Left renal pelvis (tissue), 4 donors: Measurements from ENCODE around the gene ZBTB12. TPM values are rescaled to one million over a fixed set of nuclear protein-coding genes. Genes with fewer than 3 reads are reported as not detected.
A peak's percentile ranks its signal among the peaks of the same experiment; 100 is the strongest.
"Not testable (repeated sequence)": the region's sequence is repeated elsewhere in the genome, so short reads cannot be mapped to it uniquely, and the experiment has no call there.

Experiments used
- DNase-seq, 4 donors: peaks; one replicate each; pipeline ENCODE4 v3.0.0-alpha.2; 2013; ENCODE audit warnings: low read depth in 4 of 4, low spot score in 3 of 4
- polyA plus RNA-seq, 4 donors: library from polyadenylated mRNA; unstranded; fragments of 120-200 nt; gene quantifications; one replicate each; pipeline ENCODE4 v1.2.1, GENCODE V29; 2013; ENCODE audit not compliant: insufficient read length in 4 of 4

Gene ZBTB12, protein sequence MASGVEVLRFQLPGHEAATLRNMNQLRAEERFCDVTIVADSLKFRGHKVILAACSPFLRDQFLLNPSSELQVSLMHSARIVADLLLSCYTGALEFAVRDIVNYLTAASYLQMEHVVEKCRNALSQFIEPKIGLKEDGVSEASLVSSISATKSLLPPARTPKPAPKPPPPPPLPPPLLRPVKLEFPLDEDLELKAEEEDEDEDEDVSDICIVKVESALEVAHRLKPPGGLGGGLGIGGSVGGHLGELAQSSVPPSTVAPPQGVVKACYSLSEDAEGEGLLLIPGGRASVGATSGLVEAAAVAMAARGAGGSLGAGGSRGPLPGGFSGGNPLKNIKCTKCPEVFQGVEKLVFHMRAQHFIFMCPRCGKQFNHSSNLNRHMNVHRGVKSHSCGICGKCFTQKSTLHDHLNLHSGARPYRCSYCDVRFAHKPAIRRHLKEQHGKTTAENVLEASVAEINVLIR
- polyA plus RNA-seq, result 10 to 100 TPM; 17.7 to 28.9 (median 22.0) TPM

DNA sequence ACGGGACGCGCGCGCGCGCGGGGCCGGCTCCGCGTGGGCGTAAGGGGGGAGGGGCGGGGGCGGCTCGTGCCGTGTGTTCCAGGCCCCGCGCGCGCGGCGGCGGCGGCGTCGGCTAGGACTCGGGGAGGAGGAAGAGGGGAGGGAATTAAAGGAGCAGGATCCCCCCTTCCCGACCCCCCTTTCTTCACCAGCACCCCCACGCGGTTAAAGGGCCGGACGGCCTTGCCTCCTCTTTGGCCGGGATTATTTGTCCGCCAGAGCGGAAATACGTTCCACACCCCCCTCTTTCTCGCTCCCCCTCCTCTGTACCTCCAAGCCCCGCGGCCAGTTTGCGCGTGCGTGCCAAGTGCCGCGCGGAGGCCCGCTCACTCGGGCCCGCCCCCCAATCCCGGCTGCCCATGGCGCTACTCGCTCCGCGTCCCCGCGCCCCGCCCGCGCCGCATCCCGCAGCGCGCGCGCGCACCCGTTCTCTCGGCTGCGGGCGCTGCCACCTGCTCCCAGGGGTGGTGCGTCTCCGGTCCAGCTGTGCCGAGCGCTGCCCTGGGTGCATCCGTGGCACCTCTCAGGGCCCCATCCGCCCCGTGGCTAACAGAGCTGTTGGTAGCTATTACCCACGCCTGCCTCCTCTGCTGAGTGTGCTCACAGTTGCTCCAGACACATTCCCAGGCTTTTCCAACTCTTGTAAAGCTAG lies at the start of gene ZBTB12:
ZBTB12 (minus strand) TSS at position 134 of the 691 bp plus-strand sequence. CDS start 781 bp downstream, outside the sequence.
- DNase-seq, result peak; percentile 94 to 99 (median 97)

DNA sequence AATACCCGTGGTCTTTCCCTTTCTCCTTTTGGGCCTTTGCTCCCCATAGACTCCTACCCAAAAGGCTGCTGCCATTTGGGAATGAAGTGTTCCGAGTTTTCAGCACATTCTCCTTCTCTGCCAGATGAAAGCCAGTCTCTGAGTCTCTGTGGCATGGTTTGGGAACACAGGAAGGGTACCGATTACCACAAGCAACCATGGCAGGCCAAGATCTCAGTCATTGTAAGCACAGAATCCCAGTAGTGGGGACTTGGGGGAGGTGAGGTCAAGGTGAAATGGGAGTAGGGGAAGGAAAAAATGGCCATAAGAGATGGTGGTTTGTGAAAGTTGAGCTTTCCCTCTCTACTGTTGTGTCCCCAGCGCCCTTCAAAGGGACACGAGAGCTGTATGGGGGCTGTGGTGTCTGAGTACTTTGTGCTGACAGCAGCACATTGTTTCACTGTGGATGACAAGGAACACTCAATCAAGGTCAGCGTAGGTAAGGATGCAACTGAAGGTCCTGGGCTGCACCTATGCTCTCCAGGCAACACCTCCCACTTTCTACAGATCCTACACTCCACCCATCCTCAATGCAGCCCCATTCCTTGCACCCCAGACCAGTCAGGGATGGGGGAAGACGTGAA lies 48.2 kb upstream of the ZBTB12 start:
- DNase-seq, result no peak

GRCh38 chr6:31948753-31949413 lies 47.0 kb upstream of the ZBTB12 start:
- DNase-seq, result no peak

DNA sequence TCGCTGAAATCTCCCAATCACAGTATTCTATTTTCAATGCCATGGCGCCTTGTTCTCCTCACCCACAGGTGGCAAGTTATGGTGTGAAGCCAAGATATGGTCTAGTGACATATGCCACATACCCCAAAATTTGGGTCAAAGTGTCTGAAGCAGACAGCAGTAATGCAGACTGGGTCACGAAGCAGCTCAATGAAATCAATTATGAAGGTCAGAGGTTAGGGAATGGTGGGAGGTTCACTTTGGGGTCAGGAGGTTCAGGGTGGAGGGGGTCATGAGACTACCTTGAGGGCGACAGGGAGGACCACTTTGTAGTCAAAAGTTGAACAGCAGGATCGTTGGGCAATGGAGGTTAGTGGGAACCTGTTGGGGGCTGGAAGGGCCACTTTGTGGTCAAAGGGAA lies 46.4 kb upstream of the ZBTB12 start:
- no peak for DNase-seq

- DNase-seq, result no peak
Measured at GRCh38 chr6:31947864-31948263, 46.0 kb upstream of the ZBTB12 start.

DNA sequence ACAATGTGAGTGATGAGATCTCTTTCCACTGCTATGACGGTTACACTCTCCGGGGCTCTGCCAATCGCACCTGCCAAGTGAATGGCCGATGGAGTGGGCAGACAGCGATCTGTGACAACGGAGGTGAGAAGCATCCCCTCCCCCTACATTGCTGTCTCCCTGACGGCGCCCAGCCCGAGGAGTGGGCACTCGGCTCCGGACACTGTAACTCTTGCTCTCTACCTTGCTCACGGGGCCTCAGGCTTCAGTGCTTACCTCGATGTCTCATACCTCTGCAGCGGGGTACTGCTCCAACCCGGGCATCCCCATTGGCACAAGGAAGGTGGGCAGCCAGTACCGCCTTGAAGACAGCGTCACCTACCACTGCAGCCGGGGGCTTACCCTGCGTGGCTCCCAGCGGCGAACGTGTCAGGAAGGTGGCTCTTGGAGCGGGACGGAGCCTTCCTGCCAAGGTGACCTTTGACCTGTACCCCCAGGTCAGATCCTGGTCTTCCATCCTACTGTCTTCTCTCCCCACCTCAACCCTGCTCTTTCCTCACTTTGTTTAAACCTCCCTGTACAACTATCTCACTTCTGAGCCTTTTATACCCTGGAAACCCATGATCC lies 45.3 kb upstream of the ZBTB12 start:
- DNase-seq, result no peak

DNA sequence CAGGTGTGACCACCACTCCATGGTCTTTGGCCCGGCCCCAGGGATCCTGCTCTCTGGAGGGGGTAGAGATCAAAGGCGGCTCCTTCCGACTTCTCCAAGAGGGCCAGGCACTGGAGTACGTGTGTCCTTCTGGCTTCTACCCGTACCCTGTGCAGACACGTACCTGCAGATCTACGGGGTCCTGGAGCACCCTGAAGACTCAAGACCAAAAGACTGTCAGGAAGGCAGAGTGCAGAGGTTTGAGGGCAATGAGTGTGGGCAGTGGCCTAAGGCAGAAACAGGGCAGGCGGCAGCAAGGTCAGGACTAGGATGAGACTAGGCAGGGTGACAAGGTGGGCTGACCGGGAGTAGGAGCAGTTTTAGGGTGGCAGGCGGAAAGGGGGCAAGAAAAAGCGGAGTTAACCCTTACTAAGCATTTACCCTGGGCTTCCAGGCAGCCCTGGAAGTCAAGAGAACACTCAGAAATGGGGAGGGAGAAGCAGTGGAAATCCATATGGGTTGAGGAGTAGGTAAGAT lies 44.5 kb upstream of the ZBTB12 start:
- no peak for DNase-seq

GRCh38 chr6:31945507-31946369 lies 43.9 kb upstream of the ZBTB12 start, which contains the start of gene CFB:
TSS of gene CFB (plus strand) at chr6:31946095. CDS start at chr6:31946222, 127 bp downstream.
- no peak for DNase-seq

DNA sequence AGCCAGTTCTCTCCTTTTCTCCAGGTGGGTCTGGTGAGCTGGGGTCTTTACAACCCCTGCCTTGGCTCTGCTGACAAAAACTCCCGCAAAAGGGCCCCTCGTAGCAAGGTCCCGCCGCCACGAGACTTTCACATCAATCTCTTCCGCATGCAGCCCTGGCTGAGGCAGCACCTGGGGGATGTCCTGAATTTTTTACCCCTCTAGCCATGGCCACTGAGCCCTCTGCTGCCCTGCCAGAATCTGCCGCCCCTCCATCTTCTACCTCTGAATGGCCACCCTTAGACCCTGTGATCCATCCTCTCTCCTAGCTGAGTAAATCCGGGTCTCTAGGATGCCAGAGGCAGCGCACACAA lies 43.2 kb upstream of the ZBTB12 start:
- no peak for DNase-seq

DNA sequence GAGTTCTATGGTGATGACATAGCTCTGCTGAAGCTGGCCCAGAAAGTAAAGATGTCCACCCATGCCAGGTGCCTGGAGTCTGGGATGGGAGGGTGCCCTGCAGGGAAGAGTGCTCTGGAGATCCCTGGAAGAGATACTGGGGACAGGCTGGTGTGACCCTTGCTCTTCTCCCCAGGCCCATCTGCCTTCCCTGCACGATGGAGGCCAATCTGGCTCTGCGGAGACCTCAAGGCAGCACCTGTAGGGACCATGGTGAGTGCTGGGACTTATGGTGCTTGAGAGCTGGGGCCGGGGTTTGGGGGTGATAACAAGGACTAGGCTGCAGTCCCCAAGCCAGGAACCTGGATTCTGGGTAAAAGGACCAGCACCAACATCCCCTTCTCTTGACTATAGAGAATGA lies 41.9 kb upstream of the ZBTB12 start:
- no peak for DNase-seq

- no peak for DNase-seq
Measured at GRCh38 chr6:31940256-31940664, 38.4 kb upstream of the ZBTB12 start.

DNA sequence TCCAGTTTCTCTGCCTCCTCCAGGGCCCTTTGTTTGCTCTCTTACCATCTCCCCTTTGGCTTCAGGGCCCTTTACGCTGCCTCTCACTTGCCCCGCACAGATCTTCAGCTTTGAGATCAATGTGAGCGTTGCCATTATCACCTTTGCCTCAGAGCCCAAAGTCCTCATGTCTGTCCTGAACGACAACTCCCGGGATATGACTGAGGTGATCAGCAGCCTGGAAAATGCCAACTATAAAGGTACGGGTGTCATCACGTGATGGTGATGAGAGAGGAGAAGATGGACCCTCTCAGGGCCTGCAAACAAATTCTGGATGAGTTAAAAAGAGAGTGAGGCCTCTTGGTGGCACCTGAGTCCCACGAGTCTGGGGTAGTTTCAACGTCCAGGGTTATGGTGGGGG lies 33.9 kb upstream of the ZBTB12 start:
- DNase-seq, result no peak

DNA sequence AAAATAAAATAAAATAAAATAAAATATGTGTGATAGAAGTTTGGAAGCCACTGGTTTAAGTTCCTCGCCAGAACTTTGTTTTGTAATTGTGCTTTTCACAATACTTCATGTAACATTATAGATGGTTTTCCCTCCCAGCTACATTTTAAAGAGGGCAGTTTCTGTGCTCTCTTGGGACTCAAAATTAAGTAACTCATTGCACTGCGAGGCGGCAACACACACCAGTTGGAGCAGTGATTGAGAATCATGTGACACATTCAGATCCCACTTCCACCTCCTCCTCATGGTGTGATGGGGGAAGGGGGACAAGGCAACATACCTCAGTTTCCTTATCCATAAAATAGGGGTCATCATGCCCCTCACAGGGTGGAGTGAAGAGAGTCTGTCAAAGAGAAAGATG lies 33.1 kb upstream of the ZBTB12 start:
- no peak for DNase-seq

DNA sequence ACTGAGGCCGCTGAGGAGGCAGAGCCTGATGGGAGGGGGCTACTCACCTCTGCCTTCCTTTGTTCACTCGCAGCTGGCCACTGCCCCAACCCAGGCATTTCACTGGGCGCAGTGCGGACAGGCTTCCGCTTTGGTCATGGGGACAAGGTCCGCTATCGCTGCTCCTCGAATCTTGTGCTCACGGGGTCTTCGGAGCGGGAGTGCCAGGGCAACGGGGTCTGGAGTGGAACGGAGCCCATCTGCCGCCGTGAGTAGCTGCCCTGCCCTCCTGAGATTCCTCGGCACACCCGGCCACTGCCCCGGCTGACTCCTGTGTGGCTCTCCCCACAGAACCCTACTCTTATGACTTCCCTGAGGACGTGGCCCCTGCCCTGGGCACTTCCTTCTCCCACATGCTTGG lies 31.7 kb upstream of the ZBTB12 start:
- DNase-seq, result no peak

DNA sequence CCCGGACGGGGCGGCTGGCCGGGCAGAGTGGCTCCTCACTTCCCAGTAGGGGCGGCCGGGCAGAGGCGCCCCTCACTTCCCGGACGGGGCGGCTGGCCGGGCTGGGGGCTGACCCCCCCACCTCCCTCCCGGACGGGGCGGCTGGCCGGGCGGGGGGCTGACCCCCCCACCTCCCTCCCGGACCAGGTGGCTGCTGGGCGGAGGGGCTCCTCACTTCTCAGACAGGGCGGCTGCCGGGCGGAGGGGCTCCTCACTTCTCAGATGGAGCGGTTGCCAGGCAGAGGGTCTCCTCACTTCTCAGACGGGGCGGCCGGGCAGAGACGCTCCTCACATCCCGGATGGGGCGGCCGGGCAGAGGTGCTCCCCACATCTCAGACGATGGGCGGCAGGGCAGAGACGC lies 30.3 kb upstream of the ZBTB12 start:
- DNase-seq, result not testable (repeated sequence)

- no peak for DNase-seq
Measured at GRCh38 chr6:31930962-31931361, 29.1 kb upstream of the ZBTB12 start.

GRCh38 chr6:31928672-31928939 lies 26.7 kb upstream of the ZBTB12 start:
- DNase-seq, result no peak

DNA sequence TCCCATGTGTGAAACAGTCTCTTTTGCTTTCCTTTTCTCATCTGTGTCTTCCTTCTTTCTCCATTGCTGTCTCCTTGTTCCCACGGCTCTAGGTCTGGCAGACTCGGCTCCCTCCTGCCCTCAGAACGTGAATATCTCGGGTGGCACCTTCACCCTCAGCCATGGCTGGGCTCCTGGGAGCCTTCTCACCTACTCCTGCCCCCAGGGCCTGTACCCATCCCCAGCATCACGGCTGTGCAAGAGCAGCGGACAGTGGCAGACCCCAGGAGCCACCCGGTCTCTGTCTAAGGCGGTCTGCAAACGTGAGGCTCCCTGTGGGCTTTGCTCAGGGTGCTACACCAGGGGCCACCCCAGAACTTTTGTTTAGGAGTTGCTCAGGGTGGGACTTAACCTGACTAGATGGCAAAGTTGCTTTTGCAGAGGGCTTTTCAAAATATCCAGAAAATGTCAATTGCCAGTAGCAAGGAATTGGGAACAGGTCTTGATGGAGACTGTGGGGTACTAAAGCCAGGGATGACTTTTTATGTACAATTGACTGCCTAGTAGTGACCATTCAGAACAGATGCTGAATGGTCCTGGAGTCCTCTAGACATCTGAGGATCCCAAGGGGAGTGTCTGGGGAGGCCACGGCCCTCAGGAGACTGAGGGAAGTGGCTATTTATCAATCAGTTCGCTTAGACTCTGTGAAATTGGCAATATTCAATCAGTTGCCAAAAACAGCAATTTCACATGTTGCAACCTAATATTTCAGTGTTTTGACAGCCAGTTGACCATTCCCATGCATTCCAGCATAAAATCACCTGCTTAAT lies 26.2 kb upstream of the ZBTB12 start:
- DNase-seq, result no peak
